GM19328 (cell line): ENCODE measurements around the gene RBM15.

Experiments used
- ATAC-seq: cut with Tn5 transposase; IDR thresholded peaks from one replicate; pipeline ENCODE4 v1.9.1; 2021; ENCODE audit warnings: mild to moderate bottlenecking, moderate library complexity; ENCODE audit not compliant: unreplicated experiment

Gene RBM15

GRCh38 chr1:110393691-110394492 lies 54.7 kb downstream of the RBM15 start:
- no peak for ATAC-seq

- no peak for ATAC-seq
These were observed 55.3 kb downstream of the RBM15 start for GRCh38 chr1:110394493-110394820.
